HS-27A (cell line): ENCODE measurements around the gene LRMDA.
"Not testable (repeated sequence)": the region's sequence is repeated elsewhere in the genome, so short reads cannot be mapped to it uniquely, and the experiment has no call there.

ENCODE experiments used
- DNase-seq: peaks from one replicate; pipeline ENCODE4 v3.0.0-alpha.2; 2012; ENCODE audit warnings: low read depth, missing footprints

The LRMDA gene

GRCh38 chr10:75746356-75746755 is 314.9 kb downstream of the LRMDA start:
- no peak for DNase-seq

DNA sequence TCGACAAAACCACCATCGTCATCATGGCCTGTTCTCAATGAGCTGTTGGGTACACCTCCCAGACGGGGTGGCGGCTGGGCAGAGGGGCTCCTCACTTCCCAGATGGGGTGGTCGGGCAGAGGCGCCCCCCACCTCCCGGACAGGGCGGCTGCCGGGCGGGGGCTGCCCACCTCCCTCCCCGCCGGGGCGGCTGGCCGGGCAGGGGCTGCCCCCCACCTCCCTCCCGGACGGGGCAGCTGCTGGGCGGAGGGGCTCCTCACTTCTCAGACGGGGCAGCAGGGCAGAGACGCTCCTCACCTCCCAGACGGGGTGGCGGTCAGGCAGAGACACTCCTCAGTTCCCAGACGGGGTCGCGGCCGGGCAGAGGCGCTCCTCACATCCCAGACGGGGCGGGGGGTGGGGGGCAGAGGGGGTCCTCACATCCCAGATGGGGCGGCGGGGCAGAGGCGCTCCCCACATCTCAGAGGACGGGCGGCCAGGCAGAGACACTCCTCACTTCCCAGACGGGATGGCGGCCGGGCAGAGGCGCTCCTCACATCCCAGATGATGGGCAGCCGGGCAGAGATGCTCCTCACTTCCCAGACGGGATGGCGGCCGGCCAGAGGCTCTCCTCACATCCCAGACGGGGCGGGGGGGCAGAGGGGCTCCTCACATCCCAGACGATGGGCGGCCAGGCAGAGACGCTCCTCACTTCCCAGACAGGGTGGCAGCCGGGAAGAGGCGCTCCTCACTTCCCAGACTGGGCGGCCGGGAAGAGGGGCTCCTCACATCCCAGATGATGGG is 318.9 kb downstream of the LRMDA start:
- DNase-seq: not testable (repeated sequence)

DNA sequence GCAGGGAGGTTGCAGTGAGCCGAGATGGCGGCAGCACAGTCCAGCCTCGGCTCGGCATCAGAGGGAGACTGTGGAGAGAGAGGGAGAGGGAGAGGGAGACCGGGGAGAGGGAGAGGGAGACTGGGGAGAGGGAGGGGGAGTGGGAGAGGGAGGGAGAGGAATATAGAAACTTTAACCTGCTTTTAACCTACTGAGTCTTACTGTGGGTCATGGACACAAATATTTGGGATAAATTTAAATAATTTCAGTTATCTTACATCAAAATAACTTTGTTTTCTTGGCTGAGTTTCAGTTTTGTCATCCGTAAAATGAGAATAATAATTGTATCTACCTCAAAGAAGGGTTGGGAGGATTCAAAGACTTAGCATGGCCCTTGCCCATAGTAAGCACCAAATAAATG is 319.8 kb downstream of the LRMDA start:
- no peak for DNase-seq

GRCh38 chr10:75753621-75754020 is 322.2 kb downstream of the LRMDA start:
- no peak for DNase-seq

- DNase-seq: no peak
Measured at GRCh38 chr10:75754096-75754831, 322.8 kb downstream of the LRMDA start.

GRCh38 chr10:75755528-75755927 is 324.1 kb downstream of the LRMDA start:
- DNase-seq: no peak

DNA sequence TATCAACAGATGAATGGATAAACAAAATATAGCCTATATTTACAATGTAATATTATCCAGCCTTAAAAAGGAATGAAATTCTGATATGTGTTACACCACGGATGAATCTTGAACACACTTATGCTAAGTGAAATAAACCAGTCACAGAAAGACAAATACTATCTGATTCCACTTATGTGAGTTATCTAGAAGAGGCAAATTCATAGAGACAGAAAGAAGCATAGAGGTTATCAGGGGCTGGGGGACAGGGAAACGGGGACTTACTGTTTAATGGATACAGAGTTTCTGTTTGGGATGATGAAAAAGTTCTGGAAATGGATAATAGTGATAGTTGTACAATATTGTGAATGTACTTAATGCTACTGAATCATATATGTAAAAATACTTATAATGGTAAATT is 329.9 kb downstream of the LRMDA start:
- no peak for DNase-seq

DNA sequence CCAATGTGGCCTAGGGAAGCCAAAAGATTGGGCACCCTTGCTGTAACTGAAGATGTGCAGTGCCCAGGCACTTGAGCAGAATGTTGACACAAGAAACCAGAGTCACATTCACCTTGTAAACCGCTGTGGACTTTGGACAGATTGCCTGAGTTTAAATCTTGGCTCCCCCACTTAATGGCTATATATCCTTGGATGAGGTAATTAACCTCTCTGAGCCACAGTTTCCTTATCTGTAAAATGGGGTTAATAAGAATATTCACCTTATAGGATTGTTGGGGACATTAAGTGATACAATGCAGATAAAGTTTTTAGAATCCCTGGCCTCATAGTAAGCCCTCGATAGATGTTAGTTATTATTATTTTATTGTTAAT is 331.0 kb downstream of the LRMDA start:
- no peak for DNase-seq

- no peak for DNase-seq
Measured at GRCh38 chr10:75763652-75764051, 332.2 kb downstream of the LRMDA start.

DNA sequence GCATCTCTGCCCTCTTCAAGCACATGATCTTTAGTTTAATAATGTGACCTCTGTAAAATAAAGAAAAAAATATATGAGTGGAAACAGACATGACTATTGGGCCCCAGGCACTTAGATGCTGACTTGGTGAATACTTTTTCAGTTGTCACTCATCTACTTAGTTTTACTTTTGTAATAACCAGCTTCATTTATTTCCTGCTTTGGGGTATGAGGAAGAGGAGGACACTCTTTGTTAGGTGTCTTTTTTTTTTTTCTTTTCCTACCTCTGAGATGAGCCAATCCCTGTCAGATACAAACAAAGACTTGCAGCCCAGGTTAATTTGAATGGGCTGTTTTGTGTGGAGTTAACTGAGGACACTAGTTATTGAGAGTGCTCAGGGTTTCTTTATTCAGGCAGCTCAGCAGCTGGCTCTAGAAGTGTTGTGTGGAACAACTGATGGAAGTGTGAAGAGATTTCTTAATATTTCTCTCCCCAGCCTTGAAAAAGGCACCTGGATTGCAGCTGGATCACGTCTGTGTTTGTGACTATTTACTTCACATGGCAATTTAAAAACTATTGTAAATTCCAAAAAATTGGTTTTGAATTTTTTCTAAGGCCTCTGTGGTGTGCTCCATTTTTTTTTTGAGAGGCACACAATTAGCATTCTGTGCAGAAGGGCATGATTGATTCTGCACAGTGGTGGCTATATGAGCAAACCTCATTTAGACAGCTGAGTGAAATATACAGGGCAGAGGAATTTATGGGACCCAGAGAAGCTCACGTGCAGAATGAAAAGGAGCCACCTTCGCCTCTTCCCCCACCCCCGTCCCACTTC is 333.8 kb downstream of the LRMDA start:
- DNase-seq: no peak

- no peak for DNase-seq
Measured at GRCh38 chr10:75765789-75766096, 334.3 kb downstream of the LRMDA start.

DNA sequence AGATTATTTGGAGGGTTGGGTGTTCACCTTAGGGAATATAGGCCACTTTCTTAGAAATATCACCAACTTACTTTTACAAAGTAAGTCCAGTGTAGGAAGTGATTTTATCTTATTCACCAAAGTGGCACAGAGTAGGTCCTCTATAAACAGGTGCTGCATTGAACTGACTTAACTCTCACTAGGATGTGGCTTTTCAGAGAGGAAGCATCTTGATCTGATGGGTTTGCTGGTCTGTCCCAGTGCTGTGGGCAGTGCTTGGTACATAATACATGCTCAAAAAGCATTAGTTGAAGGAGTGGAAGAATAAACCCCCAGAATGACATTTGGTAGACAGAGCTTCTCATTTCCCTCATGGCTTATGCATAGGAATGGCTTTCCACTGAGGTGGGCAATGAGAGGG is 334.7 kb downstream of the LRMDA start:
- no peak for DNase-seq

GRCh38 chr10:75766752-75767151 is 335.3 kb downstream of the LRMDA start:
- DNase-seq: not testable (repeated sequence)

DNA sequence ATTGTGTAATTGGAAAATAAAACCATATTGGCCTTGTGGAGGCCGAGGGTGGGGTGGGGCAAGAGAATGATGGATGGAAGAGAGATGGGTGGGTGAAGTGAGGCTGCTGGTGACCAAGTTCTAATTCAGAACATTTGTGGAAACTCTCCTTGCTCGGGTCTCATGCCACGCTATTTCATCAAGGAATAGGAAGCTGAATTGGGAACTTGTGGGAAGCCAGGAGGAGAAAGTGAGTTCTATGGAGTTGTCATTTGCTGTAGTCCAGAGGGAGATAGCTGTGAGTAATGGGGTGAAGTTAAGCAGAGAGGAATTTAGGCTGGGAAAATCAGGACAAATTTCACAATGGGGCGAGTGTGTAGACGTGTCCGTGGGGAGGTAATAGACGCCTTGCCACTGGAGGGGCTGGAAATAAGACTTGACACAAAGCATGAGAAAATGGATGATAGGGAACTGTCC is 339.2 kb downstream of the LRMDA start:
- DNase-seq: no peak

DNA sequence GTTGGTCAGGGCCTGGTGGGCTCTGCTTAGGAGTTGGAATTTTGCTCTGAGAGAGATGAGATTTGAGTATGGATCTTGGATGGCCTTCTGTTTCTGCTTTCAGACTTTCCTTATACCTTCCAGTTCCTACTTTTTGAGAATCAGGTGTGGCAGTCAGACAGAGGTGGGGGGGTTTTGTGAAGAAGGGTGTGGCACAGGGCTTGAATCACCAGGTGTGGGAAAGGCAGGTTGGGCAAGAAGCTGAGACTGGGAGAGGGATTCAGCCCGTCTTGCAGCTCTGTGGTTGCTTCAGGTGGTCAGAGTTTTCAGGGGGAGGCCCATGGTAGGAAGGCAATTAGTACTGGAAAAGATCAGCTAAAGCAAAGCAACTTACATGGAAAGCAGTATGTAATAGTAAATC is 340.2 kb downstream of the LRMDA start:
- no peak for DNase-seq

- DNase-seq: no peak
Measured at GRCh38 chr10:75772153-75772887, 340.9 kb downstream of the LRMDA start.

- DNase-seq: peak; percentile 19
Measured at GRCh38 chr10:75773231-75773780, 341.9 kb downstream of the LRMDA start.

GRCh38 chr10:75773813-75774782 is 342.7 kb downstream of the LRMDA start:
- DNase-seq: no peak

- no peak for DNase-seq
Measured at GRCh38 chr10:75774783-75775490, 343.5 kb downstream of the LRMDA start.
